22Rv1 (cell line): ENCODE measurements around the gene GANAB.

Experiments
- CTCF ChIP-seq: fragments of 450-650 bp; IDR thresholded peaks from 2 replicates; pipeline ENCODE4 v1.5.1; 2017; ENCODE audit warnings: mild to moderate bottlenecking
- ZFX ChIP-seq: fragments of 450-650 bp; IDR thresholded peaks from 2 replicates; pipeline ENCODE4 v1.6.1; 2017; ENCODE audit warnings: antibody characterized with exemption, borderline replicate concordance

- TF ChIP-seq CTCF (no peak), ZFX (no peak)
Observed at GRCh38 chr11:62645671-62645945, 805 bp downstream of the GANAB start.
